Thoracic aorta (tissue), 2 donors: ENCODE results near the gene CCDC28B. TPM values are rescaled to one million over a fixed set of nuclear protein-coding genes. Genes with fewer than 3 reads are reported as not detected.
A peak's percentile ranks its signal among the peaks of the same experiment; 100 is the strongest.

Experiments
- ATAC-seq: fragments of 150-250 bp; one replicate; pipeline ENCODE4 v1.8.0; 2017; ENCODE audit warnings: low read depth; ENCODE audit not compliant: insufficient number of reproducible peaks, low FRiP score
- DNase-seq: peaks from one replicate; pipeline ENCODE4 v3.0.0-alpha.2; 2020; ENCODE audit warnings: low spot score
- H3K27ac ChIP-seq, 2 donors: fragments of 200-600 bp; sonication (generic); 1 replicate in 1 of 2; 2 replicates in 1 of 2; pipeline ENCODE4 v1.5.1; 2016; ENCODE audit warnings: mild to moderate bottlenecking in 2 of 2, moderate library complexity in 2 of 2
- H3K27me3 ChIP-seq: fragments of 200-600 bp; sonication (generic); replicated peaks from 2 replicates; pipeline ENCODE4 v1.6.0; 2016; ENCODE audit warnings: mild to moderate bottlenecking; ENCODE audit not compliant: insufficient read depth
- H3K36me3 ChIP-seq: fragments of 200-600 bp; sonication (generic); one replicate; pipeline ENCODE4 v1.5.1; 2016
- H3K4me1 ChIP-seq, 2 donors: fragments of 200-600 bp; sonication (generic); 1 replicate in 1 of 2; 2 replicates in 1 of 2; pipeline versions ENCODE4 v1.5.1 to v1.6.0; 2016; ENCODE audit warnings: low read depth in 2 of 2, mild to moderate bottlenecking in 1 of 2; ENCODE audit not compliant: control insufficient read depth in 1 of 2
- H3K4me3 ChIP-seq: fragments of 200-600 bp; sonication (generic); 2 replicates; pipeline ENCODE4 v1.5.1; 2016; ENCODE audit warnings: mild to moderate bottlenecking
- H3K9me3 ChIP-seq: fragments of 200-600 bp; sonication (generic); 2 replicates; pipeline ENCODE4 v1.5.1; 2016
- total RNA-seq, 2 donors: library from RNA; depleted of rRNA; stranded (reverse); fragments of >200 nt; gene quantifications; one replicate each; pipeline versions ENCODE4 v1.1.0 to v1.2.3, GENCODE V29; 2016
- TF ChIP-seq, protein P1 (sequence below): fragments of 200-600 bp; sonication (generic); IDR thresholded peaks from one replicate; pipeline ENCODE4 v1.5.1; 2019; ENCODE audit warnings: antibody characterized with exemption

The CCDC28B gene
- total RNA-seq, 2 donors from 2014 or later = 2.0 TPM; not detected in 1

DNA sequence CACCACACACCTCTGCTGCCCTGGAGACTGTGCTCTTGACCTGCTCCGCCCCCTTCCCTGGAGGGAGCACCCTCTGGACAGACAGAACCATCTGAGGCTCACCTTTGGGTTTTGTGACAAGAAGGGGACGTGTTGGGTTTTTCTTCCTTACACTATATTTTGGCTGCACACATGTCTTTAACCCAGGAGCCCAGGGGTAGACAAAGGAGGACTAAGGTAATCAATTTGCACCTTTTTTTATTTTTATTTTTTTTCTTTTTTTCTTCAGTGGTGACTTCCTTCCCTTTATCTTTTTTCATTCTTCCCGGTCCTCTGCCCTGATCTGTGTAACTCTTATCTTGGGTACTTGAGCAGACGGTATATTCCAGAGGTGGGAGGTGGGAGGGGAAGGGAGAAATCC, 29.4 kb upstream of the CCDC28B start:
- Histone ChIP-seq H3K4me1 (no peaks in the 10 kb centered on the region), H3K4me3 (no peak overlapping the region), H3K9me3 (no peaks in the 10 kb centered on the region), H3K36me3 (peaks cover 50% of the 10 kb centered on the region), H3K27me3 (no peaks in the 10 kb centered on the region), H3K27ac (no peak overlapping the region)
- DNase-seq = no peak
- no peak for ATAC-seq
- TF ChIP-seq, protein P1, sequence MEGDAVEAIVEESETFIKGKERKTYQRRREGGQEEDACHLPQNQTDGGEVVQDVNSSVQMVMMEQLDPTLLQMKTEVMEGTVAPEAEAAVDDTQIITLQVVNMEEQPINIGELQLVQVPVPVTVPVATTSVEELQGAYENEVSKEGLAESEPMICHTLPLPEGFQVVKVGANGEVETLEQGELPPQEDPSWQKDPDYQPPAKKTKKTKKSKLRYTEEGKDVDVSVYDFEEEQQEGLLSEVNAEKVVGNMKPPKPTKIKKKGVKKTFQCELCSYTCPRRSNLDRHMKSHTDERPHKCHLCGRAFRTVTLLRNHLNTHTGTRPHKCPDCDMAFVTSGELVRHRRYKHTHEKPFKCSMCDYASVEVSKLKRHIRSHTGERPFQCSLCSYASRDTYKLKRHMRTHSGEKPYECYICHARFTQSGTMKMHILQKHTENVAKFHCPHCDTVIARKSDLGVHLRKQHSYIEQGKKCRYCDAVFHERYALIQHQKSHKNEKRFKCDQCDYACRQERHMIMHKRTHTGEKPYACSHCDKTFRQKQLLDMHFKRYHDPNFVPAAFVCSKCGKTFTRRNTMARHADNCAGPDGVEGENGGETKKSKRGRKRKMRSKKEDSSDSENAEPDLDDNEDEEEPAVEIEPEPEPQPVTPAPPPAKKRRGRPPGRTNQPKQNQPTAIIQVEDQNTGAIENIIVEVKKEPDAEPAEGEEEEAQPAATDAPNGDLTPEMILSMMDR = no peak

DNA sequence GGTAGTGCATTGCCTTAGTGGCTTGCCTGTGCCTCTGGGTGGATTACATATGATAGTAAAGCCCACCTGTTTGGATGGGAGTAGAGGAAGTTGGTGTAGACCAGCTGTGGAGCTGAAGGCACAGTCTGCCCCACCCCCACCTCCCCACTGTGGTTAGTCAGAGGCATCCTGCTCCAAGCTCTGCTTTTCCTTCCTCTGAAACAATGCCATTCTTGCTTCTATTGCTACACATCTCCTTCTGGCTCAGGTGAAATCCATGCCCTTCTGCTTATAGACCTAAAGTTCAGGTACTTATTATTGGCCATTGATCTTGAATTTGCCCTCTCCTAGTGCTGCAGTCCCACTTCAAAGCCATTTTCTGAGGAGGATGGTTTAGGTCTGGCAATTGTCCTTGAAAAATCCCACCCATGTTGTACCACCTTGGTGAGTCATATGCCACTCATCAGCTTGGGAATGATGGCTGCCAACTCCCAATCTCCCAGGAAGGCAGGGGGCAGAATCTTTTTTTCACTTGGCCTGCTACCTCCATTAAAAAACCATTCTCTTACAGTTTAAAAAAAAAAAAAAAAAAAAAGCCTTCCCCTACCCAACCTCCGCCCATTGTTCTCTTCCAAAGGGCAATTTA, 27.7 kb upstream of the CCDC28B start:
- Histone ChIP-seq H3K27ac (no peak overlapping the region), H3K36me3 (peaks cover 38% of the 10 kb centered on the region), H3K27me3 (no peaks in the 10 kb centered on the region), H3K9me3 (no peaks in the 10 kb centered on the region), H3K4me3 (no peak overlapping the region), H3K4me1 (no peaks in the 10 kb centered on the region)
- TF ChIP-seq, protein P1 = no peak
- ATAC-seq (no peak), DNase-seq (no peak)

DNA sequence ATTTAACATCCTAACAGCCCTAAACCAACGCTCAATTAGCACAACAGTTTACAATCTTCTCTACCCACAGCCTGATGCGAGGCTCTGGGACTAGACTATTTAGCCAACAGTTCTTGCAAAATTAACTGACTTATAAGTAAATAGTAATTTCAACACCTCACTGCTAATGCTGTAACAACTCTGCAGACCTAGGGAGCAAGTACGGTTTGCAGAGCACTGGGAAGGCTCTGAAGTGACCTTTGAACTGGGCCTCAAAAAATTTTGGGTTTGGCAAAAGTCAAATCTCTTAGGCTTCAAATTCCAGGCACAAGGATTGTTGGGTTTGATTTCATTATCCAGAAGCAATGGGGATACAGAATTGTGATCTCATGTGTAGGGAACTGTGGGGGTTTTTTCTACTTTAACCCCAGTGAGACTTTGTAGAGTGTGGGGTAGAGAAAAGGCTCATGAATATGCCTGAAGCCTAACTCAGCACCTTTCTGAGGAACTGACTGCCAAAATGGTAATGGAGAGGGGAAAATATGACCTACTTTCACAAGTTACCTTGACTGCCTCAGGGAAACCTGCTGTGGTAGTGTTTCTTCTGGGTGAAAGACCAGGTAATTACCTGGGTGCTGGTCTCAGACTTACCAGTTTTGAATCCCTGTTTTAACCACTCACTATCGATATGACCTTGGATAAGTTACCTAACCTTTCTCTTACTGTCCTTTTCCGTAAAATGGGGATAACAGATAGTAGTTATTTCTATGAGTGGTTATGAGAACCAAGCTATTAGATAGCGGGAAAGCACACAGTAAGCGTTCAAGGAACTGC, 21.8 kb upstream of the CCDC28B start:
- DNase-seq (no peak), ATAC-seq (no peak)
- TF ChIP-seq, protein P1 = no peak
- Histone ChIP-seq H3K4me3 (peak overlapping the region; percentile 82), H3K4me1 (peaks cover 12 to 39% of the 10 kb centered on the region in 2 donors), H3K36me3 (peaks cover under 1% of the 10 kb centered on the region), H3K9me3 (no peaks in the 10 kb centered on the region), H3K27me3 (no peaks in the 10 kb centered on the region), H3K27ac (peak overlapping the region; percentile 92 to 94)

DNA sequence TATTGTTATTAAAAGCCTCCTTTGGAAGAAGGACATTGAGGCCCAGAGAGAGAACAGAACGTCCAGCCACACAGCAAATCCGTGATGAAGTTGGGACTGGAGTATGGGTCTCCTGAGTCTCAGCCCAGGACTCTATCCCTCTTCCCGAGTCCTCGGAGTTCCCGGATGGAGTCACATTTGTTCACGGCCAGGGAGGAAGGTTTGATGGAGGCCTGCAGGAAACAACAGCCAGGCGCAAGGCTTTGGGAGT, 21.3 kb upstream of the CCDC28B start:
- DNase-seq = no peak

More for the DNA sequence above, 21.3 kb upstream of the CCDC28B start:
- Histone ChIP-seq H3K4me3 (peak overlapping the region; percentile 82), H3K27me3 (no peaks in the 10 kb centered on the region), H3K4me1 (peaks cover 18 to 44% of the 10 kb centered on the region in 2 donors), H3K36me3 (peaks cover 4% of the 10 kb centered on the region), H3K27ac (peak overlapping the region; percentile 92 to 94), H3K9me3 (no peaks in the 10 kb centered on the region)
- TF ChIP-seq, protein P1 = no peak
- peak; percentile 9 for ATAC-seq
